ENCODE data around the gene SPIC.
"Not testable (repeated sequence)": the region's sequence is repeated elsewhere in the genome, so short reads cannot be mapped to it uniquely, and the experiment has no call there.

SPIC gene

GRCh38 chr12:101459642-101460346 is 15.3 kb upstream of the SPIC start:
- no peak overlapping the region for H3K4me3 ChIP-seq (ENCODE audit: low read length)
- peak; percentile 77 for DNase-seq (ENCODE audit: low read depth)
- TF ChIP-seq CTCF (IDR thresholded peaks at IDR 0.05; ENCODE audit: insufficient read depth, low read depth, low read length, missing control alignments): no peak

- no peak overlapping the region for H3K4me3 ChIP-seq (ENCODE audit: low read length)
- TF ChIP-seq CTCF (IDR thresholded peaks at IDR 0.05; ENCODE audit: insufficient read depth, low read depth, low read length, missing control alignments): no peak
- DNase-seq (ENCODE audit: low read depth): no peak
These were observed 6.2 kb upstream of the SPIC start for GRCh38 chr12:101468948-101469347.

GRCh38 chr12:101470939-101471338 is 4.2 kb upstream of the SPIC start:
- TF ChIP-seq CTCF (IDR thresholded peaks at IDR 0.05; ENCODE audit: insufficient read depth, low read depth, low read length, missing control alignments): no peak
- no peak overlapping the region for H3K4me3 ChIP-seq (ENCODE audit: low read length)
- DNase-seq (ENCODE audit: low read depth): no peak

- not testable (repeated sequence) for DNase-seq (ENCODE audit: low read depth)
These were observed 3.3 kb upstream of the SPIC start for GRCh38 chr12:101471878-101472277.

GRCh38 chr12:101474248-101474647 is 888 bp upstream of the SPIC start:
- DNase-seq (ENCODE audit: low read depth): no peak
- H3K4me3 ChIP-seq (ENCODE audit: low read length): no peak overlapping the region
- TF ChIP-seq CTCF (IDR thresholded peaks at IDR 0.05; ENCODE audit: insufficient read depth, low read depth, low read length, missing control alignments): no peak

More at GRCh38 chr12:101471878-101472277, 3.3 kb upstream of the SPIC start:
- H3K4me3 ChIP-seq (ENCODE audit: low read length): not testable (repeated sequence)

- no peak for DNase-seq (ENCODE audit: low read depth)
- H3K4me3 ChIP-seq (ENCODE audit: low read length): no peak overlapping the region
- no peak for TF ChIP-seq CTCF (IDR thresholded peaks at IDR 0.05; ENCODE audit: insufficient read depth, low read depth, low read length, missing control alignments)
These were observed 692 bp downstream of the SPIC start for GRCh38 chr12:101475751-101476305.

- no peak for DNase-seq (ENCODE audit: low read depth)
- no peak for TF ChIP-seq CTCF (IDR thresholded peaks at IDR 0.05; ENCODE audit: insufficient read depth, low read depth, low read length, missing control alignments)
- no peak overlapping the region for H3K4me3 ChIP-seq (ENCODE audit: low read length)
These were observed 5.7 kb downstream of the SPIC start for GRCh38 chr12:101480849-101481248.
